NK-92 (cell line): ENCODE results near the gene TUT7.
"Not testable (repeated sequence)": the region's sequence is repeated elsewhere in the genome, so short reads cannot be mapped to it uniquely, and the experiment has no call there.

Experiments used
- DNase-seq: peaks from one replicate; lab custom pipeline; 2025; ENCODE audit not compliant: unreplicated experiment; lab: John Stamatoyannopoulos, UW

The TUT7 gene

DNA sequence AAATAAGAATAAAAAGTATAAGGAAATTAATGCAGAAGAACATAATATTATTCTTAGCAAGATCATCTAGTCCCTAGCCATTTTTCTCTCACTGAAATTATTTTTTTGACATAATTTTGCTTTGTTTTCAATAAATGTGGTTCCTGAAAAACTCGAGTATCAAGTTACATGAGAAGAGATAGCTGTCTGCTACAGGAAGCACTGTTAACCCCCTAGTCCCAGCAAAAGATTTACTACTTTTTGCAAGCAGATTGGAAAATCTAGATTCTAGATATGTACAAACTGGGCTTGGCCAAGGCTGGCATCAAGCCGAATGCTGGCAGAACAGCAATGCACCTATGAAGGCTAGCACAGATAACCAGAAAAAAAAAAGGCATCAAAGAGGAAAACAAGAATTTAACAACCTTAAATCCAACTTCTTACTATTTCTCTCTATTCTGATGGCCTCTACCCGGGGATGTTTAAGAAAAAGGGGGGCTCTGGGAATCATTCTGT lies 49.9 kb downstream of the TUT7 start:
- no peak for DNase-seq

DNA sequence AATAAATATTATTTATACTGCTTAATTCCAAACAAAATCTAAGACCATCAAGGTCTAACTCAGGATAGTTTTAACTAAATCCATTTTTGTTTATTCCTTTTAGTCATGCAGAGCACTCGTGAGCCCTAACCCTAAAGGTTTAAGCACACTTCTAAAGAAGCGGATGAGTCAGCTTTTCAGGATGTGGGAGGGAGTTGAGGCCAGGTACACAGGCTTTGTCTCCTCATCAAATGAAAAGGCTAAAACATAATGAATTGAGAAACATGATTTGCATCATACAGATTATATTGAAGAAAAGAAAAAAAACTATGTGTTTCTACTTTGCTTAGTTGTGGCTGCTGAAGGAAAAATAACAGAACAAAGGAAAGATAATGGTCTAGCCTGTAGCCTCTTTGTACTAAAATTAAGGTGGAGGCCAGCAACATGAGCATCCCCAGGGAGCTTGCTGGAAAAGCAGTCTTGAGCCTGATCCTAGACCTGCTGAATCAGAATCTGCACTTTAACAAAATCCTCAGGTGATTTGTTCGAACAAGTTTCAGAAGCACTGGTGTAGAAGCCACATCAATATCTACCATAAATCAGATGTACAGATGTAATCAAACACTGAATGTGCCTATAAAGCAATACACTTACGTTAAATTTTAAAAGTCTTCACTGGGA lies 50.8 kb downstream of the TUT7 start:
- no peak for DNase-seq

DNA sequence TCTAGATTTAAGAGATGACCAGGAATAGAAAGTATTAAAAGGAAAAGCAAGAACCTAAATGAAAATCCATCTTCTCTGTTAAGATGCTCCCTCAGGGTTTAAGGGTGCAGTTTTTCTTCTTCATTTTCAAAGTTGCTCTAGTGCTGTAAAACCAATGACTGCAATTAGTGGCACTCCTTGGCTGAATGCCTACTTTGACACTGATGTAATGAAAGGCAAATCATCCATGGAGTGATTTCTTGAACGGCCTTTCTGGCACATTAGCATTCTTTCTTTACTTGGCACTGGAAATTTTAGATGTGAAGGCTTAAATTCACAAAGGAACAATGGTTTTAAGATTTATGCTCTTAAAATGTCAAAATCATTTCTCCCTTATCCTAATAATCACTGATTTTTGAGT lies 52.5 kb downstream of the TUT7 start:
- no peak for DNase-seq

GRCh38 chr9:86300701-86301100 lies 53.5 kb downstream of the TUT7 start:
- DNase-seq, result no peak

DNA sequence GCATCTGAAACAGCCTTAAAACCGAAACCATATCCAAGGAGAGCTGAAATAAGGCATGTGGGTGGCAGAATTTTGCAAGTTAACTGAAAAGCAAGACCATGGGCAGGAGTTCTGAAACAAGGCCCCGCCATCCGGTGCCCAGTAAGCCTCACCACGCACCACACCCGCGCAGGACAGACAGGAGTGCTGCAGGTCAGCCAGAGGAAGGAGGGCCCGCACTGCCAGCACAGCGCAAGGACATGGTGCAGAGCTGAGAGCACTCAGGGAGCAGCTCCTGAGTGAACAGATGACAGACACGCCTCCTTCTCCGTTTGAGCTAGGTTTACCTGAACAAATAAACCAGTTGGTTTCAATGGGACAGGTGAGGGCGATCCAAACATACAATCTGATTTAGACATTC lies 55.3 kb downstream of the TUT7 start:
- DNase-seq, result no peak

DNA sequence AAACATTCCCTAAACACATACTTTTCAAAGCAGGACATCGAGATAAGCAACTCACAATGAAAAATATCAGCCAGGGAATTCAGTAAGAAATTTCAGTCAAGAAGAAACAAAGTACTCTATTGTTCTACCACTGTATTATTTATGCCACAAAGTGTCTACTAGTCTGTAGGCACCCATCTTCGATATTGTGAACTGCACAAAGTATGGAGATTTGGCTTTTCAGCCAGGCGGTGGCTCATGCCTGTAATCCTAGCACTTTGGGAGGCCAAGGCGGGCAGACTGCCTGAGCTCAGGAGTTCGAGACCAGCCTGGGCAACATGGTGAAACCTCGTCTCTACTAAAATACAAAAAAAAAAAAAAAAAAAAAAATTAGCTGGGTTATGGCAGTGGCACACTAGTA lies 63.9 kb downstream of the TUT7 start:
- DNase-seq, result not testable (repeated sequence)

GRCh38 chr9:86288499-86289198 lies 65.6 kb downstream of the TUT7 start:
- DNase-seq, result no peak

- DNase-seq, result no peak
Observed at GRCh38 chr9:86287013-86287412, 67.2 kb downstream of the TUT7 start.

DNA sequence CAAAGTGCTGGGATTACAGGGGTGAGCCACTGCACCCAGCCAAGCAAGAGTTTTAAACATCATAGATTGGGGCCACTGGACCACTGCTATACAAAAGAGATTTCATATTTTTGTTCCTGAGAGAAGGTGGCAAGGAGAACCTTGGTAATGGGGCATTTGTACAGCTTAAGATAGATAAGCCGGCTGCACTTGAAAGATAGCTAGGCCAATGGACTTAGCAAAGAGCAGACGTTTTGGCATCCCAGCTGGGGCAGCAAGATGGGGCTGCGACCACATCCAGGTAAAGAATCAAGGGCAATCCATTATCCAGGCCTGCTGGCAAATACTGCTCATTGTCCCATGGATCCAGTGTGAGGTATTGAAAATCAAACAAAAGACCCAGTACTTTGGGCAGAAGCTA lies 67.9 kb downstream of the TUT7 start:
- DNase-seq, result no peak

- no peak for DNase-seq
Observed at GRCh38 chr9:86285261-86285660, 68.9 kb downstream of the TUT7 start.

DNA sequence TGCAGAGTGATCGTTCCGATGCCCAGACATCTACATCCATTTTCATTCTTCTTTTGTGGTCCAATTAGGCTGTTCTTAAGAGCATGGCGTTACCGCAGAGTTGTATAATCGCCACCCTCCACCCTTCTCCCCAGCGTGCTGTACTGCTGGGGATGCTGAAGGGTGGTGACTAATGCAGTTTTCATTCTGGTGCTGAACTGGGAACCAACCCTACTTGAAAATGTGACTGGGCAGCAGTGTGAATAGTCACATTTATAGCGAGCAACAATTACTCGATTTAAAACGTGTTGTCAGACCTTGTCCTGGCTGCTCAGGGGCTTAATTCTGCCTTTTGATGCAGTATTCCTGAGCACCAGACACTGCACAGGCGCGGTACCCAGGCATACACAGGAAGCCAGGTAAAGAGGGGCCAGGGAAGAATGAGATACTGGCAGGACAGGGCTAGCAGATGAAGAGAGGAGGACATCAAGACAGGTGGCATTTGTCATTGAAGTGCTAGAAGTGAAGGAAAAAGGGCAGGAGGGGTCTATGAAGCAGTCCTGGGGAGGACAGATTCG lies 71.2 kb downstream of the TUT7 start:
- DNase-seq, result no peak

GRCh38 chr9:86282077-86282978 lies 71.9 kb downstream of the TUT7 start, which contains the start of gene ISCA1:
Gene ISCA1, minus strand, starts transcription at chr9:86282538. Its CDS starts 80 bp downstream, at chr9:86282458.
- peak; percentile 92 for DNase-seq

DNA sequence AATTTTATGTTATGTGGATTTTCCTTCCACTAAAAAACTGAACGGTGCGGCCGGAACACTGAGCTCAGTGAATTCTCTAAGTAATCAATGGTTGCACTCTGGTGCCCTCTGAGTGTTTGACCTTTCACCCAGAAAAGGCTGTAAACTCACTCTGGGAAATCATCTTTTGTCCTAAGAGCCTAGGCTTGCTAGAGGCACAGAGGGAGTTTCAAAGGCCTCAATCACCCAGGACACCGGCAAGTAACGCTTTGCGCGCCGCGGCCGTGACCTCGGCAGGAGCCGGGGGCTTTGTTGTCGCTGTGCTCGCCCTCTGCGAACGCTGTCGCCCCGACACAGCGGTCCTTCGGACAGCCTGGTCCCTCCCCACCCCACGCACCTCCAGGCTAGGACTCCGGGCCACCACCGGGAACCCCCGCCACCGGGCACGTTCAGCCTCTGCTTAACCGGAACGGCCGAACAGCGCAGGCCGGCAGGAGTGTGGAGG lies 72.6 kb downstream of the TUT7 start:
- no peak for DNase-seq

- DNase-seq, result no peak
Observed at GRCh38 chr9:86280580-86280979, 73.6 kb downstream of the TUT7 start.

- no peak for DNase-seq
Observed at GRCh38 chr9:86279839-86280238, 74.4 kb downstream of the TUT7 start.

- no peak for DNase-seq
Observed at GRCh38 chr9:86277072-86277471, 77.1 kb downstream of the TUT7 start.

DNA sequence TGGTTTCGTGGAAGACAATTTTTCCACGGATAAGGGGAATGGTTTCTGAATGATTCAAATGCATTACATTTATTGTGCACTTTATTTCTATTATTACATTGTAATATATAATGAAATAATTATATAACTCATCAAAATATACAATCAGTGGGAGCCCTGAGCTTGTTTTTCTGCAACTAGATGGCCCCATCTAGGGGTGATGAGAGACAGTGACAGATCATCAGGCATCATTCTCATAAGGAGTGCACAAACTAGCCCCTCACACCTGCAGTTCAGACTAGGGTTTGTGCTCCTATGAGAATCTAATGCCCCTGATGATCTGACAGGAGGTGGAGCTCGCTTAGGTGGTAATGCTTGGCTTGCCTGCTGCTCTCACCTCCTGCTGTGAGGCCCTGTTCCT lies 78.2 kb downstream of the TUT7 start:
- no peak for DNase-seq

GRCh38 chr9:86274821-86275643 lies 79.2 kb downstream of the TUT7 start:
- no peak for DNase-seq

DNA sequence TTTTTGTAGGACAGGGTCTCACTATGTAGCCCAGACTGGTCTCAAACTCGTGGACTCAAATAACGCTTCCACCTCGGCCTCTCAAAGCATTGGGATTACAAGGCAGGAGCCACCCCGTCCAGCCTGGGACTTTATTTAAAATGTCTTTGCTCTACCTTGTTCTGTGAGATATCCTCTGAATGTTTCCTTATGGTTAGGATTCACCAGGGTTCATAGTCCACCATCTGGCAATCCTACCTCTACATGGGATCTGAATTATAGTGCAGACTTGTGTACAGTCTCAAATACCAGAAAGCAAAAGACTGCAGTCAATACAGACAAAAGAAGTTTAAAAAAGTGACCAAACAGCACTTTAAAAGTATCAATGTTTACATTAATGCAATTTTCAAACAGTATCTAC lies 82.0 kb downstream of the TUT7 start:
- DNase-seq, result no peak

GRCh38 chr9:86263876-86264275 lies 90.3 kb downstream of the TUT7 start:
- no peak for DNase-seq
